ENCODE data around the gene HMBS.

Gene HMBS

GRCh38 chr11:119077839-119078238 lies 6.8 kb upstream of the HMBS start:
- no peak for DNase-seq

GRCh38 chr11:119078675-119079420 lies 5.8 kb upstream of the HMBS start:
- DNase-seq = no peak

- DNase-seq = no peak
Observed at GRCh38 chr11:119081682-119082260, 2.9 kb upstream of the HMBS start.

- no peak for DNase-seq
Observed at GRCh38 chr11:119085437-119085847, 761 bp downstream of the HMBS start.

GRCh38 chr11:119087123-119087522 lies 2.4 kb downstream of the HMBS start:
- DNase-seq = no peak

GRCh38 chr11:119087747-119088241 lies 3.1 kb downstream of the HMBS start:
- no peak for DNase-seq

- no peak for DNase-seq
Observed at GRCh38 chr11:119088406-119088805, 3.7 kb downstream of the HMBS start.

- no peak for DNase-seq
Observed at GRCh38 chr11:119089319-119089718, 4.6 kb downstream of the HMBS start.

GRCh38 chr11:119091178-119091577 lies 6.5 kb downstream of the HMBS start:
- no peak for DNase-seq

- no peak for DNase-seq
Observed at GRCh38 chr11:119091966-119092879, 7.5 kb downstream of the HMBS start.

- no peak for DNase-seq
Observed at GRCh38 chr11:119092880-119093842, 8.5 kb downstream of the HMBS start.

- no peak for DNase-seq
Observed at GRCh38 chr11:119093942-119094815, 9.5 kb downstream of the HMBS start.

GRCh38 chr11:119094816-119095065 lies 10.1 kb downstream of the HMBS start:
- peak; percentile 60 for DNase-seq

- peak; percentile 100 for DNase-seq
Observed at GRCh38 chr11:119095066-119095880, 10.6 kb downstream of the HMBS start.

GRCh38 chr11:119099711-119100110 lies 15.0 kb downstream of the HMBS start:
- no peak for DNase-seq

GRCh38 chr11:119100246-119100970 lies 15.7 kb downstream of the HMBS start:
- no peak for DNase-seq

GRCh38 chr11:119100994-119101758 lies 16.5 kb downstream of the HMBS start:
- DNase-seq = no peak

GRCh38 chr11:119101759-119102423 lies 17.2 kb downstream of the HMBS start, which contains the start of gene DPAGT1:
Gene DPAGT1, minus strand, starts transcription at chr11:119101853. Its CDS starts 198 bp downstream, at chr11:119101655.
- peak; percentile 99 for DNase-seq

Measured in NCI-H1105 (cell line).